Stimulated activated effector memory CD8-positive, alpha-beta T cell treated with anti-CD3 and anti-CD28 coated beads, Interleukin-12 subunit alpha, Interleukin-12 subunit beta, amount 100 ng/mL, for 72 hours (primary cell): ENCODE results near the gene KCNJ13.

ENCODE experiments used
- ATAC-seq: fragments of 150-1000 bp; cut with Tn5 transposase; 2 replicates; pipeline ENCODE4 v1.10.0; 2021
- DNase-seq, 2 donors: peaks; one replicate each; pipeline ENCODE4 v3.0.0; 2021 to 2022; ENCODE audit warnings: low spot score in 2 of 2
- H3K27ac Mint-ChIP-seq: one replicate; pipeline ENCODE4 v1.8.0; 2022; ENCODE audit warnings: mild to moderate bottlenecking, mixed read lengths
- H3K36me3 Mint-ChIP-seq: one replicate; pipeline ENCODE4 v1.8.0; 2022; ENCODE audit warnings: mild to moderate bottlenecking, mixed read lengths
- H3K4me1 Mint-ChIP-seq: one replicate; pipeline ENCODE4 v1.8.0; 2022; ENCODE audit warnings: mixed read lengths
- H3K4me3 Mint-ChIP-seq: one replicate; pipeline ENCODE4 v1.8.0; 2022; ENCODE audit warnings: mild to moderate bottlenecking, mixed read lengths
- H3K9me3 Mint-ChIP-seq: one replicate; pipeline ENCODE4 v1.8.0; 2022; ENCODE audit warnings: mixed read lengths

The KCNJ13 gene

DNA sequence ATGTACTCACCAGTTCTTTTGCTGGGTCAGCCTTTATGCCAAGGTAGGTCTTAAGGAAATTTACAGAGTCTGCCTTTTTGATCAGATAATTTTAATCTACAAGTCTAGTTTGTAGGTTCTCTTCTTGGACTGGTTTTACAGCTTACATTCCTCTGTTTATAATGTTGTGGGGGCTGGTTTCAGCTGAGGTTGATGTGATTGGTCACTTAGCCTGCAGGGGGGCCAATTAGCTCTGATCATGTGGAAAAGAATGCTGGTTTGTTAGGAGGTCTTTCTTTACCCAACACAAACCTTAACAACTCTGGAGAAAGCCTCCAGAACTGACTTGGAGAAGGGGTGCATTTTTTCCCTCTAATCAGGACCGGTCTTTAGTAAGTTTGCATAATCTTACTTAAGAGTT is at the start of gene KCNJ13:
TSS of gene KCNJ13 (minus strand) at position 131 of the 400 bp plus-strand sequence. CDS start 5,203 bp downstream, outside the sequence.
- Mint-ChIP-seq H3K9me3 (no peaks in the 10 kb centered on the region), H3K4me3 (no peak within 1 kb of the TSS), H3K36me3 (peaks cover 36% of the 10 kb centered on the region), H3K27ac (no peak within 1 kb of the TSS), H3K4me1 (peaks cover 22% of the 10 kb centered on the region)
- DNase-seq: no peak
- no peak for ATAC-seq

DNA sequence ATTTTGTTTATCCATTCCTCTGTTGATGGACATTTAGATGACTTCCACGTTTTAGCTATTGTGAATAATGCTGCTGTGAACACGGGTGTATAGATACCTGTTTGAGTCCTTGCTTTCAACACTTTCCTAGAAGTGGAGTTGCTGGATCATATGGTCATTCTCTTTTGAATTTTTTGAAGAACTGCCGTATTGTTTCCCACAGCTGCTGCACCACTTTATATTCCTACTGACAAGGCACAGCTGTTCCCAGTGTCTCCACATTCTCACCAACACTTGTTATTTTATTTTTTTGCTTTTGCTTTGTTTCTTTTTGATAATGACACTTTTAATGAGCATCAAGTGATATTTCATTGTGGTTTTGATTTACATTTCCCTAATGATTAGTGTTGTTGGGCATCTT is 41.4 kb upstream of the KCNJ13 start:
- H3K4me3 Mint-ChIP-seq: no peak overlapping the region
- no peak for DNase-seq
- no peak overlapping the region for H3K27ac Mint-ChIP-seq
- peaks cover 100% of the 10 kb centered on the region for H3K36me3 Mint-ChIP-seq
- no peaks in the 10 kb centered on the region for H3K9me3 Mint-ChIP-seq
- no peak for ATAC-seq
- H3K4me1 Mint-ChIP-seq: no peaks in the 10 kb centered on the region

DNA sequence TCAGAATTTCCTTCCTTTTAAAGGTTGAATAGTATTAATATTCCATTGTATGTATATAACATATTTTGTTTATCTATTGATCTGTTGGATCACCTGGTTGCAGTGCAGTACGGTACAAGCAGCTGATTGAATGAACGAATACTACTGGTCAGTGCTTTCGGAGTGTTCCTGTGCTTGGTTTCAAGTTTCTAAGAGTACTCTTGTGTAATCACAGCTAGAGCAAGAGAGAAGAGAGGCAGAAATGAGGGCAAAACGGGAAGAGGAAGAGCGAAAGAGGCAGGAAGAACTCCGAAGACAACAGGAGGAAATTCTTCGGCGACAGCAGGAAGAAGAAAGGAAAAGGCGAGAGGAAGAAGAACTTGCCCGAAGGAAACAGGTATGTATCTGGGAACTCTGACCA is 40.3 kb upstream of the KCNJ13 start:
- peaks cover 100% of the 10 kb centered on the region for H3K36me3 Mint-ChIP-seq
- H3K27ac Mint-ChIP-seq: peak overlapping the region; percentile 15
- ATAC-seq (no peak), DNase-seq (no peak)
- H3K4me1 Mint-ChIP-seq: no peaks in the 10 kb centered on the region
- H3K9me3 Mint-ChIP-seq: no peaks in the 10 kb centered on the region
- H3K4me3 Mint-ChIP-seq: no peak overlapping the region

DNA sequence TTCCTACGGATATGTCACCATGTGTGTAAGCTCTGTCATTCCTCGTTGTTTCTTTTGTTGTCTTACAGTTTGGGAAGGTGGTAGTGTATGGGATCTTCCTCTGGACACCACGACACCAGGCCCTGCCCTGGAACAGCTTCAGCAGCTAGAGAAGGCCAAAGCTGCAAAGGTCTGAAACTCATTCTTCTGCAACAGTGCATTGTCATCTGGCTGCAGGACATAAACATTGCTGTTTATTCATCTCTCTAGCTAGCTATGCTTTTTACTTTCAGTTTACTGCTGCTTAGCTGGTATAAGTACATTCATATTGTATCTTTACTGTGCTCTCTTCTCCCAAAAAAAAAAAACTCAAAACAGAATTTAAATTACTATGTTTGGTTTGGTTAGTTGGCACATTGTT is 39.2 kb upstream of the KCNJ13 start:
- H3K9me3 Mint-ChIP-seq: no peaks in the 10 kb centered on the region
- no peak for ATAC-seq
- H3K36me3 Mint-ChIP-seq: peaks cover 100% of the 10 kb centered on the region
- H3K27ac Mint-ChIP-seq: no peak overlapping the region
- H3K4me3 Mint-ChIP-seq: no peak overlapping the region
- H3K4me1 Mint-ChIP-seq: no peaks in the 10 kb centered on the region
- no peak for DNase-seq

DNA sequence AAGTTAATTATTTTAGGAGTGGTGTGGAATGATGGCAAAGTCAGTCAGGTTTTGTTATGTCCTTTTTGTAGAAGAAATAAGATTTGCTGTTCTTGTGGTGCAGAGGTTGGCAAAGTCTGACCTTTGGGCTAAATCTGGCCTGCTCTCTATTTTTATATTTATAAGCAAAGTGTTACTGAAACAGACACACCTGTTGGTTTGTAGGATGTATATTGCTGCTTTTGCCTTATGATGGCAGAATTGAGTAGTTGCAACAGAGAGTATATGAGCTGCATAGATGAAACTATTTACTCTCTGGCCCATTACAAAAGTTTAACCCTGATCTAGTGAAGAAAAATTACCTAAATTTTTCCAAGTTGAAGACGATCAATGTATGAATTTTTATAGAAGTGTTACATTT is 34.1 kb upstream of the KCNJ13 start:
- Mint-ChIP-seq H3K4me3 (no peak overlapping the region), H3K4me1 (no peaks in the 10 kb centered on the region), H3K9me3 (no peaks in the 10 kb centered on the region), H3K36me3 (peaks cover 97% of the 10 kb centered on the region), H3K27ac (no peak overlapping the region)
- DNase-seq (no peak), ATAC-seq (no peak)

DNA sequence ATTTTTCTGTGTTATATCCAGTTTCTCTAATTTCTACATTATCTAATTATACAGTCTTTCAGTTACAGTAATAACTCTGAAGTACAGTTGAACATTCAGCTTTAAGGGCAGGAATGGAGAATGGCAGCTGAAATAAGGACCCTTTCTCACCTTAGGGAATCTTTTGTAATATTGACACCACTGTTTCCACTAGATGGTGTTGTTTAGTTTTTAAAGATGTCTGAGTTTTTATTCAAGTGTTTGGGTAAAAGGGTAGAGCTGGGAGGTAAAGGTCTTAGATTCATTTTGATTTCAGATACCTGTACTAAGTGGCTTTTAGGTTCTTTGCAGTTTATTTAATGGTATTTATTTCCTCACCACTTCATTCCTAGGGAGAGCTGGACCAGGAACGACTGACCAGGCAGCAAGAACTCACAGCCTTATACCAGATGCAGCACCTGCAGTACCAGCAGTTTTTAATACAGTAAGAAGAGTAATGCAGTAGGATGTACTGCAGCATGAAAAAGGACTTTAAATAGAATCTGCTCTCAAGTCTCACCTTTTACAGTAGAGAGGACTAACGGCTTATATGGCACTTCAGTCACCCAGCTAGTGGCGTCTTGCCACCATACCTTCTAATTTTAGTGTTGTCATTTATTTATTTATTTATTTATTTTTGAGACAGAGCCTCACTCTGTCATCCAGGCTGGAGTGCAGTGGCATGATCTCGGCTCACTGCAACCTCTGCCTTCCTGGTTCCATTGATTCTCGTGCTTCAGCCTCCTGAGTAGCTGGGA is 33.2 kb upstream of the KCNJ13 start:
- no peak for ATAC-seq
- H3K27ac Mint-ChIP-seq: no peak overlapping the region
- no peak overlapping the region for H3K4me3 Mint-ChIP-seq
- H3K9me3 Mint-ChIP-seq: no peaks in the 10 kb centered on the region
- H3K36me3 Mint-ChIP-seq: peaks cover 97% of the 10 kb centered on the region
- no peaks in the 10 kb centered on the region for H3K4me1 Mint-ChIP-seq
- no peak for DNase-seq

DNA sequence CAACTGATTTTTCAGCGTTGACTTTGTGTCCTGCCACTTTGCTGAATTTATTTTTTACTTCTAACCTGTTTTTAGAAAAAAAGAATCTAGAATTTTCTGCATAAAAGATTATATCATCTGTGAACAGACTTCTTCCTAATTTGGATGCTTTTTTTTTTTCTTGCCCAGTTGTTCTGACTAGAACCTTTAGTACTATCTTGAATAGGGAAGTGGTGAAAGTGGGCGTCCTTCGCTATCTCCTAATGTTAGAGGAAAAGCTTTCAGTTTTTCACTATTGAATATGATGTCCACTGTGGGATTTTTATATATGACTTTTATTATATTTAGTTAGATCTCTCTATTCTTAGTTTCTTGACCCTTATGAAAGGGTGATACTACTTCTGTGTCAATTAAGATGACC is 25.7 kb upstream of the KCNJ13 start:
- ATAC-seq: no peak
- Mint-ChIP-seq H3K4me3 (no peak overlapping the region), H3K9me3 (peaks cover 4% of the 10 kb centered on the region), H3K27ac (no peak overlapping the region), H3K4me1 (no peaks in the 10 kb centered on the region), H3K36me3 (peaks cover 90% of the 10 kb centered on the region)
- DNase-seq: no peak

DNA sequence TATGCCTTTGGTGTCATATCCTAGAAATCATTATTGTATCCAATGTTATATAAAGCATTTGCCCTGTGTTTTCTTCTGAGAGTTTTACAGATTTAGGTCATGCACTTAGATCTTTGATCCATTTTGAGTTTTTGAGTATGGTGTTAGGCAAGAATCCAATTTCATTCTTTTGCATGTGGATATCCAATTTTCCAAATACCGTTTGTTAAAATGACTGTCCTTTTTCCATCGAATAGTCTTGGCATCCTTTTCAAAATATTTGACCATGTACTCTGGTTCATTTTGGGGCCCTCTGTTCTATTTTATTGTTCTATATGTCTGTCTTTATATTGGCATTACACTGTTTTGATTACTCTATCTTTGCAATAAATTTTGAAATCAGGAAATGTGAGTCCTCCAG is 23.8 kb upstream of the KCNJ13 start:
- peaks cover 93% of the 10 kb centered on the region for H3K36me3 Mint-ChIP-seq

DNA sequence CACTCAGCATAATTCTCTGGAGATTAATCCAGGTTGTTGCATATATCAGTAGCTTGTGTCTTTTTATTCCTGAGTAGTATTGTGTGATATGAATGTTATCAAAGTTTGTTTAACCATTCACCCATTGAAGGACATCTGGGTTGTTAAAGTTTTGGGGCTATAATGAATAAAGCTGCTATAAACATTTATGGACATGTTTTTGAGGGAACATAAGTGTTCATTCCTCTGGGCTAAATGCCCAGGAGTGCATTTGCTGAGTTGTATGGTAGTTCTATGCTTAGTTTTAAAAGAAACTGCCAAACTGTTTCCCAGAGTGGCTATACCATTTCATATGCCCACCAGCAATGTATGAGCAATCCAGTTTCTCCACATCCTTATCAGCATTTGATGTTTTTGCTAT is 21.8 kb upstream of the KCNJ13 start:
- H3K4me3 Mint-ChIP-seq: no peak overlapping the region
- no peaks in the 10 kb centered on the region for H3K4me1 Mint-ChIP-seq
- no peak overlapping the region for H3K27ac Mint-ChIP-seq
- peaks cover 4% of the 10 kb centered on the region for H3K9me3 Mint-ChIP-seq
- no peak for DNase-seq
- ATAC-seq: no peak
- peaks cover 85% of the 10 kb centered on the region for H3K36me3 Mint-ChIP-seq

More for the DNA sequence above, 23.8 kb upstream of the KCNJ13 start:
- no peak for DNase-seq
- ATAC-seq: no peak
- no peak overlapping the region for H3K27ac Mint-ChIP-seq
- H3K4me3 Mint-ChIP-seq: no peak overlapping the region
- peaks cover 4% of the 10 kb centered on the region for H3K9me3 Mint-ChIP-seq
- H3K4me1 Mint-ChIP-seq: no peaks in the 10 kb centered on the region

DNA sequence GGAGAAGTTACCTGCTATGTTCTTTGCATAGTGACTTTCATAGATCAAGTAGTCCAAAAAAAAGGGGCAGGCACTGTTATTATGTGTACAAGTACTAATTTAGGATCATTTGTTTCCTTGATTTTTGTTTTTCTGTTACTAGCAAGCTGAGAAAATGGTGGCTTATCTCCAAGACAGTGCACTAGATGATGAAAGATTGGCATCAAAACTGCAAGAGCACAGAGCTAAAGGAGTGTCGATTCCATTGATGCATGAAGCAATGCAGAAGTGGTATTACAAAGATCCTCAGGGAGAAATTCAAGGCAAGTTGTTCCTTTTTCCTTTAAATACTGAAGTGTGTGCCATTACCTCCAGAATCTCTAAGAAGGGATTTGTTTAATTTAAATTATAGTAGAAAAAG is 19.6 kb upstream of the KCNJ13 start:
- DNase-seq (no peak), ATAC-seq (no peak)
- Mint-ChIP-seq H3K9me3 (no peaks in the 10 kb centered on the region), H3K4me3 (no peak overlapping the region), H3K27ac (no peak overlapping the region), H3K4me1 (no peaks in the 10 kb centered on the region), H3K36me3 (peaks cover 77% of the 10 kb centered on the region)

DNA sequence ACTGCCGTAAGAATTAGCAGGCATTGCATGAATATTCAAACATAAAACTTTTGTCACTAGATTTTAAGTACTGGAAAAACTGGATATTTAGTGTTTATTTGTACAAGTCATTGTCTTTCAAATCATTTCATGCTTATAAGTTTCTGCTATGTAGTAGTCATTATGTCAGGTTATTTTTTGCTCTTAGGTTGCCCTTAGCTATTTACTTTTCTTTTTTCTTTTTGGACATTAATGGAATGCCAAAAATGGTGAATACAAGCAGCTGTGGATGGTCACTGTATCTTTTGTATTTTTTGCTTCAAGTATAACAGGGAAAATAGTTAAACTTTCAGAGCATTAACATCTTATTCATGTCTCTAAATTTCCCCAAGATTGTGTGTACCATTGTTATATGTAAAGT is 18.6 kb upstream of the KCNJ13 start:
- H3K4me3 Mint-ChIP-seq: no peak overlapping the region
- DNase-seq (no peak), ATAC-seq (no peak)
- peaks cover 77% of the 10 kb centered on the region for H3K36me3 Mint-ChIP-seq
- no peaks in the 10 kb centered on the region for H3K4me1 Mint-ChIP-seq
- no peak overlapping the region for H3K27ac Mint-ChIP-seq
- H3K9me3 Mint-ChIP-seq: no peaks in the 10 kb centered on the region

DNA sequence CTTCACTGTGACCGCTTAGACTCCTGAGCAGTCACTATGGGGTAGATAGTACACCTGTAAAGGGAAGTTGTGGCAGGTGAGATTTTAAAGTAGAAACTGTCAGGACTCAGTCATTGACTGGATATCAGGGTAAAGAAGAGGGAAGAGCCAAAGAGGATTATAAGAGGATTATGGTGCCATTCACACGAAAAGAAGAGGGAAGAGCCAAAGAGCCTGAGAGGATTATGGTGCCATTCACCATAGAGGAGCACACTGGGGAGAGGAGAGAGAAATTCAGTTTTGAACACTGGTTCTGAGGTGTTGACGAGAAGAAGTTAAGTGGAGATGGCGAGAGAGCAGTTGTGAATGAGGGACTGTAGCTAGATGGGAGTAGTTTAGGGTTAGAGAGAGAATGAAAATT is 16.9 kb upstream of the KCNJ13 start:
- ATAC-seq: no peak
- no peaks in the 10 kb centered on the region for H3K4me1 Mint-ChIP-seq
- no peaks in the 10 kb centered on the region for H3K9me3 Mint-ChIP-seq
- peaks cover 78% of the 10 kb centered on the region for H3K36me3 Mint-ChIP-seq
- H3K4me3 Mint-ChIP-seq: no peak overlapping the region
- H3K27ac Mint-ChIP-seq: no peak overlapping the region
- no peak for DNase-seq

DNA sequence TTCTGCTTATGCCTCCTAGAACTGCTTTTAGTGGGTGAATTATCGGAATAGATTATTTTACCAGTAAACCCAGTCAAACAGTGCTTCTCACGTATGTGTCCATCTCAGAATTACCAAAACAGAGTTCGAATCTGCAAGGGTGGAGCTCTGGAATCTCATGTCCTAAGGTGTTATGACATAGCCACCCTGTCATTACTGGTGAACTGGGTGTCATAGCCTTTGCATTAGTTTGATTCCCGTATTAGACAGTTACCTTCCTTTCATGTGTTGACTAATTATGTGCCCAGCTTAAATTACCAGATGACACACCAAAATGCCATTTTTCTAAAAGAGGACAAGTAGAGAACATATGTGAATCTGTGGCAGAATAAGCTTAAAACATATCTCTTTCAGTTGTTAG is 15.2 kb upstream of the KCNJ13 start:
- Mint-ChIP-seq H3K4me3 (no peak overlapping the region), H3K27ac (no peak overlapping the region), H3K9me3 (no peaks in the 10 kb centered on the region), H3K36me3 (peaks cover 81% of the 10 kb centered on the region), H3K4me1 (no peaks in the 10 kb centered on the region)
- DNase-seq: no peak
- no peak for ATAC-seq

DNA sequence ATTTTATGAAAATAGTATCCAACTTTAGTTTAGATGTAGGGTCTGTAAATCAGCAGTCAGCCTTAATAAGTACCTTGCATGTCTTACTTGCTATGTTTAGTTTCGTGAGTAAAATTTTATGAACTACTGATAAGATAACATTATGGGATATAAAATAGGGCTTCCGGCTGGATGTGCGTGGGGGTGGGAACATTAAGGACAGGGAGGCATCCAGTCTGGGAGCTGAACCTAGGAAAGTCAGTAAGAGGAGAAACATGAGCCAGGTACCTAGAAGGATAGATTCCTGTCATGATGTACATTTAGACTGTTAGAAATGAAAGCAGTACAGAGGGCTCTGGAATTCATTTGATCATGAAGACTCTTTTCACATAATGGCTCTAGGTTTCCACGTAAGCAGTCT is 12.7 kb upstream of the KCNJ13 start:
- Mint-ChIP-seq H3K9me3 (no peaks in the 10 kb centered on the region), H3K27ac (no peak overlapping the region), H3K4me3 (no peak overlapping the region), H3K4me1 (no peaks in the 10 kb centered on the region), H3K36me3 (peaks cover 79% of the 10 kb centered on the region)
- DNase-seq: no peak
- ATAC-seq: no peak

DNA sequence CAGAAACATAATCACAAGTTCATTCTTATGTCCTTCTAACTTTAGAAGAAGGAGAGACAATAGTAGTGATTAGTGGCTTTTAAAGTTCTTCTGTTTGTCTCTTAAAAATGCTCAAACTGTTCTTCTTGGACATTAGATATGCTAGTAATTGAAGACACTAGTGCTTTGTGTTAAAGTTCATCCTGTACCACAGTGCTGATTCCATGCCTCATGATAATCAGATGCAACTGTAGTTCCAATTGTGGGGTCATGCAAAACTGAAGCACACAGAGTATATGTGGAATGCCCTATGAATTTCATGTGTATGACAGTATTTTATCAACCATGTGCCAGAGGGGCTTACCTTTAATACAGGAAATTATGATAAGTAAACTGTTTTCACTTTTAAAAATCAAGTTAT is 11.4 kb upstream of the KCNJ13 start:
- H3K4me1 Mint-ChIP-seq: no peaks in the 10 kb centered on the region
- no peak overlapping the region for H3K4me3 Mint-ChIP-seq
- no peak overlapping the region for H3K27ac Mint-ChIP-seq
- peaks cover 91% of the 10 kb centered on the region for H3K36me3 Mint-ChIP-seq
- DNase-seq (no peak), ATAC-seq (no peak)
- no peaks in the 10 kb centered on the region for H3K9me3 Mint-ChIP-seq

DNA sequence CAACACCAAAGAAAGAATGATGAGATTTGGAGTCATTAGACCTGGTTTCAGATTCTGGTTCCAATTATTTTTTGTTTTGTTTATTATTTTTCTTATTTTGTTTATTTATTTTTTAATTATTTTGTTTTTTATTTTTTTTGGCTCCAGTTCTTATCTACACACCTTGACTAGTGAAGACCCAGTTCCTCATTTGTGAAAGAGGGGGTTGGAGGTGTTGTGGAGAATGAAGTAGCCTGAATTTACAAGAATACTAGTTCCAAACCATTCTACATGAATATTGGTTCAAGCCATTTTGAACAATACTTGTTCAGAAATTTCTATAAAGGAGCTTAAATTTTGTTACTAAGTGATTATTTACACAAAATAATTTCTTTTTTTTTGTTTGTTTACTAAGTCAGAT is 6.9 kb upstream of the KCNJ13 start:
- H3K9me3 Mint-ChIP-seq: no peaks in the 10 kb centered on the region
- ATAC-seq (no peak), DNase-seq (no peak)
- peaks cover 61% of the 10 kb centered on the region for H3K36me3 Mint-ChIP-seq
- H3K4me3 Mint-ChIP-seq: no peak overlapping the region
- no peak overlapping the region for H3K27ac Mint-ChIP-seq
- peaks cover 9% of the 10 kb centered on the region for H3K4me1 Mint-ChIP-seq

DNA sequence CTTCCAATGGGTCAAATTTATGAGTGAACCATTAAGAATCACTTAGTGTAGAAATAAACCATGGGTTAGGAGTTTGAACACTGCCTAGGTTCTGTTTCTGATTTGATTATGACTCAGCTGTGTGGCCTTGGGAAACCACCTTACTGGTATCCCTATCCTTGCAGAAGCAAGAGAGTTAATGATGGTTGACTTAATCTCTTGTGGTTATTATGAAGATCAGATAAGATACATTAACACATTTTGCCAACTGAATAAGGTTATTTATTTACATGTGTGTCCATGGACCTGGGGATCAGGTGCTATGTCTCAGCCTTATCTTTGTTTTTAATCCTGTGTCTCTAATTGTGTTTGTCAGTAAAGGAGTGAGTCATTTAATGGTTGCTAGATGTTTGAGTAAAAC is 5.4 kb upstream of the KCNJ13 start:
- ATAC-seq (peak; percentile 100), DNase-seq (no peak)
- peaks cover 9% of the 10 kb centered on the region for H3K4me1 Mint-ChIP-seq
- H3K27ac Mint-ChIP-seq: peak overlapping the region; percentile 73
- no peaks in the 10 kb centered on the region for H3K9me3 Mint-ChIP-seq
- H3K36me3 Mint-ChIP-seq: peaks cover 55% of the 10 kb centered on the region
- H3K4me3 Mint-ChIP-seq: no peak overlapping the region
